GM18499 (cell line): ENCODE measurements around the gene GTF3C1.

Source experiments
- ATAC-seq: cut with Tn5 transposase; IDR thresholded peaks from one replicate; pipeline ENCODE4 v1.9.1; 2021; ENCODE audit warnings: moderate number of reproducible peaks; ENCODE audit not compliant: insufficient read depth, unreplicated experiment

Gene GTF3C1

DNA sequence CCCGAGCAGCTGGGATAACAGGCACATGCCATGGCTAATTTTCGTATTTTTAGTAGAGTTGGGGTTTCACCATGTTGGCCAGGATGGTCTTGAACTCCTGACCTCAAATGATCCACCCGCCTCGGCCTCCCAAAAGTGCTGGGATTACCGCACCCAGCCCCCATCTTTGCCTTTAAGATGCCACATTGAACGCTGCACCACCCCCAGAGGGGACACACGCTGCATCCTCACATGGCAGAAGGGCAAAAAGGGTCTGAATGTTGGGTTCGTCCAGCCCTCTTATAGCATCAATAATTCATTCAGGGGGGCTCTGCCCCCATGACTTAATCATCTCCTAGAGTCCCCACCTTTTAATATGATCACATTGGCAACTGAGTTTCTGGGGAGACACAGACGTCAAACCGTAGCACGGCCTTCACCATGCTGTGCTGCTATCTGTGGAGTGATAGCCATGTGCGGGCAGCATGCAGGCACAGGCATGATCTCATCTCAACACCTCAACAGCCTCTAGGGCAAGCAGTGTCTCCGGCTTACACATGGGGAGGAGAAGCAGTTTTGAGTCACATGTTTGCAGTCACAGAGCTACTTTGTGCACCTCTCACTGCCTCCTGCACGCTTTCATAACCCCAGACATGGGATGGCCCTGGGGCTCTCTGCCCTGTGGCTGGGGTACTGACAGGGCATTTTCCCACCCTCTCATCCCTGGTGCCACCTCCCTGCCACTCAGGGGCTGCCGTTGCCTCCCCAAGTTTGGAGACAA is 117.8 kb downstream of the GTF3C1 start:
- ATAC-seq, result no peak

- no peak for ATAC-seq
Observed at GRCh38 chr16:27430923-27431484, 118.7 kb downstream of the GTF3C1 start.

- ATAC-seq, result no peak
Observed at GRCh38 chr16:27430512-27430911, 119.2 kb downstream of the GTF3C1 start.

- no peak for ATAC-seq
Observed at GRCh38 chr16:27429981-27430441, 119.7 kb downstream of the GTF3C1 start.

DNA sequence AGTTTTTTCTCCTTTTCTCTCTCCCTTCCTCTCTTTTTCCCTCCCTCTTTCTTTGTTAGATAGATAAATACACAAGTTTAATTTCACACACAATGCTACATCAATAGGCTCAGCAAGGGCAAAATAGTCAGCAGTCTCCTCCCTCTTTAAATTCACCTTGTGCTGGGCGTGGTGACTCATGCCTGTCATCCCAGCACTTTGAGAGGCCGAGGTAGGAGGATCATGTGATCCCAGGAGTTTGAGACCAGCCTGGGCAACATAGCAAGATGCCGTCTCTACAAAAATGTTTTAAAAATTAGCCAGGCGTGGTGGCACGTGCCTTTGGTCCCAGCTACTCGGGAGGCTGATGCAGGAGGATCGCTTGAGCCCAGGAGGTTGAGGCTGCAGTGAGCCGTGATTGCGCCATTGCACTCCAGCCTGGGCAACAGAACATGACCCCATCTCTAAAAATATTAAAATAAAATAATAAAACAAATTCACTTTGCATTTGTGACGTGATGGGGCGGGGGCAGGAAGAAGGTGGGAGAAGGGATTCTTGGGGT is 120.3 kb downstream of the GTF3C1 start:
- ATAC-seq, result no peak

GRCh38 chr16:27428026-27428785 is 121.5 kb downstream of the GTF3C1 start:
- ATAC-seq, result no peak

- no peak for ATAC-seq
Observed at GRCh38 chr16:27427538-27427937, 122.2 kb downstream of the GTF3C1 start.

- peak; percentile 48 for ATAC-seq
Observed at GRCh38 chr16:27426423-27427408, 123.0 kb downstream of the GTF3C1 start.

DNA sequence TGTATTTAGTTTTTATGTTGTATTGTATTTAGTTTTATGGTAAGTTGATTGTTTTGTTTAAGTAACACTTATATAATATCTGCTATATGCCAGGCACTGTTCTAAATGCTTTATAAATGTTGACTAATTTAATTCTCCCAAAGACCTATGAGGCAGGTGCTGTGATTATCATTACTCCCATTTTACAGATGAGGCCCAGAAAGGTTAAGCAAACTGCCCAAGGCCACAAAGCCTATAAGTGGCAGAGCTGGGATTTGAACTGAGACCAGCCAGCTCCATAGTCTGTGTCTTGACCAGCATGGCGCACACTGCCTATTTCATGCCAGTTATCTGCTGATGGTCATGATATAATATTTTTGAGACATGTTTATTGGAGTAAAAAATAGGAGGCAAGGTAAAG is 123.8 kb downstream of the GTF3C1 start:
- ATAC-seq, result no peak

GRCh38 chr16:27424772-27425498 is 124.8 kb downstream of the GTF3C1 start:
- ATAC-seq, result no peak

- ATAC-seq, result no peak
Observed at GRCh38 chr16:27421961-27422740, 127.6 kb downstream of the GTF3C1 start.

DNA sequence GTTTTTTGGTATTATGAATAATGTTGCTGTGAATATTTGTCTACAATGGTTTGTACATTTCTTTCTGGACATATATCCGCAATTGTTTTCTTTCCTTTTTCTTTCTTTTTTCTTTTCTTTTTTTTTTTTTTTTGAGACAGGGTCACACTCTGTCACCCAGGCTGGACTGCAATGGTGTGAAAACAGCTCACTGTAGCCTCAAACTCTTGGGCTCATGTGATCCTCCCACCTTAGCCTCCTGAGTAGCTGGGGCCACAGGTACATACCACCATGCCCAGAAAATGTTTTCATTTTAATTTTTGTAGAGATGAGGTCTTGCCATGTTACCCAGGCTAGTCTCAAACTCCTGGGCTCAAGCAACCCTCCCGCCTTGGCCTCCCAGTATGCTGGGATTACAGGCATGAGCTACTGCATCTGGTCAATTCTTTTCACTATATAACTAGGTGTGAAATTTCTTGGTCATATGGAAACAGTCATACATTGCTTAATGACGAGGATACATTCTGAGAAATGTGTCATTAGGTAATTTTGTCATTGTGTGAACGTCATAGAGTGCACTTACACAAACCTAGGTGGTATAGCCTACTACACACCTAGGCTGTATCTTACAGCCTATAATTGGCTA is 132.6 kb downstream of the GTF3C1 start:
- ATAC-seq, result no peak

- ATAC-seq, result no peak
Observed at GRCh38 chr16:27414788-27415431, 134.8 kb downstream of the GTF3C1 start.

DNA sequence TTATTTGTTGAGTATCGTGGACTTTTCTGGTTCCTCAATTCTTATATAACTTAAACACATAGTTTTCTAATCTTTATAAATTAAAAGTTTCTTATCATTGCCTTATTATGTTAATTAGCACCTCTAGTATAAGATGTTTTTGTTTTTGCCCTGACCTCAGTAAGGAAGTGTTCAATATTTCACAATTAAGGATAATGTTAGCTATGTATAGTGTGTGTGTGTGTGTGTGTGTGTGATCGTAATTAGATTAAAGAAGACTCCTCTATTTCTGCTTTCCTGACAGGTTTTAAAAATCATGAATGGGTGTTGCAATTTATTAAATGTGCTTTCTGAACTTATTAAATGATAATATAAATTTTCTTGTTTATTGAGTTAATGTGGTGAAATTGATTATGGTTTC is 135.8 kb downstream of the GTF3C1 start:
- ATAC-seq, result no peak

DNA sequence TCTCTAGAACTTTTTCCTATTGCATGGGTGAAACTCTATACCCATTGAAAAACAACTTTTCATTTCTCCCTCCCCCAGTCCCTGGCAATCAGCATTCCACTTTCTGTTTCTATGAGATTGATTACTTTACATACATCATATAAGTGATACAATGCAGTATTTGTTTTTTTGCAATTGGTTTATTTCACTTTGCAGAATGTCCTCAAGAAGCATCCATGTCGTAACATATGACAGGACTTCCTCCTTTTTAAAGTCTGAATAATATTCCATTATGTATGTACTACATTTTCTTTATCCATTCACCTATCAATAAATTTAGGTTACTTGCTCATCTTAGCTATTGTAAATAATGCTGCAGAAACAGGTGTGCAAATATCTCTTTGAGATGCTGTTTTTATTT is 139.0 kb downstream of the GTF3C1 start:
- no peak for ATAC-seq
